ENCODE measurements around the gene DERA.
A peak's percentile ranks its signal among the peaks of the same experiment; 100 is the strongest.
"Not testable (repeated sequence)": the region's sequence is repeated elsewhere in the genome, so short reads cannot be mapped to it uniquely, and the experiment has no call there.

DERA gene

GRCh38 chr12:15899282-15899870 lies 11.8 kb upstream of the DERA start:
- Histone ChIP-seq H3K27ac (ENCODE audit: low read depth, low read length) (no peak overlapping the region), H3K9me3 (ENCODE audit: control insufficient read depth in 1 of 2, low read length in 2 of 2) (no peaks in the 10 kb centered on the region), H3K9ac (ENCODE audit: low read depth in 1 of 2, low read length in 2 of 2) (no peak overlapping the region), H3K36me3 (ENCODE audit: control insufficient read depth in 1 of 2, insufficient read depth in 2 of 2, low read length in 2 of 2) (peaks cover 16 to 45% of the 10 kb centered on the region in 2 donors), H3K4me3 (ENCODE audit: low read depth in 1 of 2, low read length in 2 of 2) (no peak overlapping the region), H3K4me1 (ENCODE audit: control insufficient read depth in 1 of 2, insufficient read depth in 2 of 2, low read length in 2 of 2) (peaks cover 0 to 14% of the 10 kb centered on the region in 2 donors), H3K27me3 (ENCODE audit: control insufficient read depth in 1 of 2, insufficient read depth in 2 of 2, low read length in 2 of 2) (no peaks in the 10 kb centered on the region)

DNA sequence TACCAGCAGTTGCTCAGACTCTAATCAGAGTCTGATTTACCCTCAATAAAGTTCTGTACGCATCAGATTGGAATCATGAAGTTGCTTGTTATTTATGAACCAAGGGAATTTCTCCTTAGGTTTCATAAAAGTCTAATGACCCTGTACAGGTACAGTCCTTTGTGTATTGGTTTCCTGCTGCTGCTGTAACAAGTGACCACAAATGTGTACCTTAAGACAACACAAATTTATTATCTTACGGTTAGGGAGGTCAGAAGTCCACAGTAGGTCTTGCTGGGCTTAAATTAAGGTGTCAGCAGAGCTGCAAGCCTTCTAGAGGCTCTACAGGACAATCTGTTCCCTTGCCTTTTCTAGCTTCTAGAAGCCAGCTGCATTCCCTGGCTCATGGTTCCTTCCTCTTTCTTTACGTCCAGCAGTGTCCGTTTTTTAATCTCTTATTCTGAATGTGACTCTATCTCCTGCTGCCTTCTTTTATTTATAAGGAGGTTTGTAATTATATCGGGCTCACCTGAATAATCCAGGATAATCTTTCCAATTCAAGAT lies 6.7 kb upstream of the DERA start:
- Histone ChIP-seq H3K9ac (ENCODE audit: low read depth in 1 of 2, low read length in 2 of 2) (no peak overlapping the region), H3K36me3 (ENCODE audit: control insufficient read depth in 1 of 2, insufficient read depth in 2 of 2, low read length in 2 of 2) (peaks cover 16 to 41% of the 10 kb centered on the region in 2 donors), H3K27ac (ENCODE audit: low read depth, low read length) (no peak overlapping the region), H3K4me1 (ENCODE audit: control insufficient read depth in 1 of 2, insufficient read depth in 2 of 2, low read length in 2 of 2) (no peaks in the 10 kb centered on the region), H3K27me3 (ENCODE audit: control insufficient read depth in 1 of 2, insufficient read depth in 2 of 2, low read length in 2 of 2) (no peaks in the 10 kb centered on the region), H3K4me3 (ENCODE audit: low read depth in 1 of 2, low read length in 2 of 2) (no peak overlapping the region), H3K9me3 (ENCODE audit: control insufficient read depth in 1 of 2, low read length in 2 of 2) (no peaks in the 10 kb centered on the region)

GRCh38 chr12:15910468-15910863 lies 666 bp upstream of the DERA start:
- H3K9ac ChIP-seq (ENCODE audit: low read depth in 1 of 2, low read length in 2 of 2) = peak overlapping the region in 1 of 2 donors; percentile 34
- peaks cover 0 to 3% of the 10 kb centered on the region in 2 donors for H3K36me3 ChIP-seq (ENCODE audit: control insufficient read depth in 1 of 2, insufficient read depth in 2 of 2, low read length in 2 of 2)
- no peaks in the 10 kb centered on the region for H3K9me3 ChIP-seq (ENCODE audit: control insufficient read depth in 1 of 2, low read length in 2 of 2)
- peak overlapping the region; percentile 75 to 89 for H3K4me3 ChIP-seq (ENCODE audit: low read depth in 1 of 2, low read length in 2 of 2)
- peaks cover 3 to 14% of the 10 kb centered on the region in 2 donors for H3K4me1 ChIP-seq (ENCODE audit: control insufficient read depth in 1 of 2, insufficient read depth in 2 of 2, low read length in 2 of 2)
- no peak overlapping the region for H3K27ac ChIP-seq (ENCODE audit: low read depth, low read length)
- H3K27me3 ChIP-seq (ENCODE audit: control insufficient read depth in 1 of 2, insufficient read depth in 2 of 2, low read length in 2 of 2) = no peaks in the 10 kb centered on the region

GRCh38 chr12:15911931-15912330 lies 799 bp downstream of the DERA start:
- H3K4me3 ChIP-seq (ENCODE audit: low read depth in 1 of 2, low read length in 2 of 2) = peak overlapping the region; percentile 75 to 89
- H3K27me3 ChIP-seq (ENCODE audit: control insufficient read depth in 1 of 2, insufficient read depth in 2 of 2, low read length in 2 of 2); H3K9me3 ChIP-seq (ENCODE audit: control insufficient read depth in 1 of 2, low read length in 2 of 2); H3K36me3 ChIP-seq (ENCODE audit: control insufficient read depth in 1 of 2, insufficient read depth in 2 of 2, low read length in 2 of 2): not testable (repeated sequence)
- peak overlapping the region; percentile 68 to 90 for H3K9ac ChIP-seq (ENCODE audit: low read depth in 1 of 2, low read length in 2 of 2)
- peaks cover 3 to 14% of the 10 kb centered on the region in 2 donors for H3K4me1 ChIP-seq (ENCODE audit: control insufficient read depth in 1 of 2, insufficient read depth in 2 of 2, low read length in 2 of 2)
- H3K27ac ChIP-seq (ENCODE audit: low read depth, low read length) = peak overlapping the region; percentile 90

DNA sequence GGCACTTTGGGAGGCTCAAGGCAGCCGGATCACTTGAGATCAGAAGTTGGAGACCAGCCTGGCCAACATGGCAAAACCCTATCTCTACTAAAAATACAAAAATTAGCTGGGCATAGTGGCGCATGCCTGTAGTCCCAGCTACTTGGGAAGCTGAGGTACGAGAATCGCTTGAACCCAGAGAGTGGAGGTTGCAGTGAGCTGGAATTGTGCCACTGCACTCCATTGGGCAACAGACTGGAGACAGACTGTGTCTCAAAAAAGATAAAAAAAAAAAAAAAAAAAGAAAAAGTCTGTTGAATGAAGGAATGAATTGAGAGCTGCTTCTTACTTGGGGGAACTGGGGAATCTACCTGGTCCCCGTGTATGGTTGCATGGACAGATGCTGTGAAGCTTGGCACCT lies 3.0 kb downstream of the DERA start:
- H3K27me3 ChIP-seq (ENCODE audit: control insufficient read depth in 1 of 2, insufficient read depth in 2 of 2, low read length in 2 of 2); H3K27ac ChIP-seq (ENCODE audit: low read depth, low read length); H3K9me3 ChIP-seq (ENCODE audit: control insufficient read depth in 1 of 2, low read length in 2 of 2); H3K9ac ChIP-seq (ENCODE audit: low read depth in 1 of 2, low read length in 2 of 2); H3K4me3 ChIP-seq (ENCODE audit: low read depth in 1 of 2, low read length in 2 of 2); H3K36me3 ChIP-seq (ENCODE audit: control insufficient read depth in 1 of 2, insufficient read depth in 2 of 2, low read length in 2 of 2): not testable (repeated sequence)
- peaks cover 3 to 14% of the 10 kb centered on the region in 2 donors for H3K4me1 ChIP-seq (ENCODE audit: control insufficient read depth in 1 of 2, insufficient read depth in 2 of 2, low read length in 2 of 2)

GRCh38 chr12:15918066-15918465 lies 6.9 kb downstream of the DERA start:
- H3K27me3 ChIP-seq (ENCODE audit: control insufficient read depth in 1 of 2, insufficient read depth in 2 of 2, low read length in 2 of 2) = no peaks in the 10 kb centered on the region
- no peak overlapping the region for H3K9ac ChIP-seq (ENCODE audit: low read depth in 1 of 2, low read length in 2 of 2)
- no peaks in the 10 kb centered on the region for H3K9me3 ChIP-seq (ENCODE audit: control insufficient read depth in 1 of 2, low read length in 2 of 2)
- no peak overlapping the region for H3K27ac ChIP-seq (ENCODE audit: low read depth, low read length)
- no peak overlapping the region for H3K4me3 ChIP-seq (ENCODE audit: low read depth in 1 of 2, low read length in 2 of 2)
- no peaks in the 10 kb centered on the region for H3K4me1 ChIP-seq (ENCODE audit: control insufficient read depth in 1 of 2, insufficient read depth in 2 of 2, low read length in 2 of 2)
- H3K36me3 ChIP-seq (ENCODE audit: control insufficient read depth in 1 of 2, insufficient read depth in 2 of 2, low read length in 2 of 2) = peaks cover 0 to 6% of the 10 kb centered on the region in 2 donors

- peaks cover 0 to 6% of the 10 kb centered on the region in 2 donors for H3K36me3 ChIP-seq (ENCODE audit: control insufficient read depth in 1 of 2, insufficient read depth in 2 of 2, low read length in 2 of 2)
- no peaks in the 10 kb centered on the region for H3K4me1 ChIP-seq (ENCODE audit: control insufficient read depth in 1 of 2, insufficient read depth in 2 of 2, low read length in 2 of 2)
- H3K9ac ChIP-seq (ENCODE audit: low read depth in 1 of 2, low read length in 2 of 2) = no peak overlapping the region
- H3K27me3 ChIP-seq (ENCODE audit: control insufficient read depth in 1 of 2, insufficient read depth in 2 of 2, low read length in 2 of 2) = no peaks in the 10 kb centered on the region
- H3K4me3 ChIP-seq (ENCODE audit: low read depth in 1 of 2, low read length in 2 of 2) = no peak overlapping the region
- no peak overlapping the region for H3K27ac ChIP-seq (ENCODE audit: low read depth, low read length)
- no peaks in the 10 kb centered on the region for H3K9me3 ChIP-seq (ENCODE audit: control insufficient read depth in 1 of 2, low read length in 2 of 2)
Measured at GRCh38 chr12:15919418-15919817, 8.3 kb downstream of the DERA start.

DNA sequence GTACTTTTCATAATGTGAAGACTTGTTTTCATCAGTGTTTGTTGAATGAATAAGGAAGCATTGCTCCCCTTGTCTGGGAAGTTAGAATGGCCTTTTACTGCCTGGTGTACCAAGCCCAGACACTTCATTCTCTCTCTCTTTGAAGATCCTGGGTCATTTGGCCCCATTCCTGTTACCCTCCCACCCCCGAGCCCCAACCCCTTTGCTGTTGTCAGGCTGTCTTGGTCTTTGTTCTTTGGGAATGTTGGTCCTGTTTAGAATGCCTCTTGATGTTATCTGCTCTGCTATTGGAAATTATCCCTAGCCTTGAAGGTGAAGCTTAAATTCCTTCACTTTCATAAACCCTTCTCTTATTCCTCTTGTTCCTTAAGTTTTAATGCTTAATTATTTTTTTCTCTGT lies 13.8 kb downstream of the DERA start:
- Histone ChIP-seq H3K36me3 (ENCODE audit: control insufficient read depth in 1 of 2, insufficient read depth in 2 of 2, low read length in 2 of 2) (no peaks in the 10 kb centered on the region), H3K4me3 (ENCODE audit: low read depth in 1 of 2, low read length in 2 of 2) (no peak overlapping the region), H3K27me3 (ENCODE audit: control insufficient read depth in 1 of 2, insufficient read depth in 2 of 2, low read length in 2 of 2) (no peaks in the 10 kb centered on the region), H3K9ac (ENCODE audit: low read depth in 1 of 2, low read length in 2 of 2) (no peak overlapping the region), H3K9me3 (ENCODE audit: control insufficient read depth in 1 of 2, low read length in 2 of 2) (no peaks in the 10 kb centered on the region), H3K4me1 (ENCODE audit: control insufficient read depth in 1 of 2, insufficient read depth in 2 of 2, low read length in 2 of 2) (no peaks in the 10 kb centered on the region), H3K27ac (ENCODE audit: low read depth, low read length) (no peak overlapping the region)

- H3K27me3 ChIP-seq (ENCODE audit: control insufficient read depth in 1 of 2, insufficient read depth in 2 of 2, low read length in 2 of 2) = no peaks in the 10 kb centered on the region
- H3K4me1 ChIP-seq (ENCODE audit: control insufficient read depth in 1 of 2, insufficient read depth in 2 of 2, low read length in 2 of 2) = no peaks in the 10 kb centered on the region
- H3K27ac ChIP-seq (ENCODE audit: low read depth, low read length) = no peak overlapping the region
- no peak overlapping the region for H3K4me3 ChIP-seq (ENCODE audit: low read depth in 1 of 2, low read length in 2 of 2)
- no peaks in the 10 kb centered on the region for H3K9me3 ChIP-seq (ENCODE audit: control insufficient read depth in 1 of 2, low read length in 2 of 2)
- no peak overlapping the region for H3K9ac ChIP-seq (ENCODE audit: low read depth in 1 of 2, low read length in 2 of 2)
- no peaks in the 10 kb centered on the region for H3K36me3 ChIP-seq (ENCODE audit: control insufficient read depth in 1 of 2, insufficient read depth in 2 of 2, low read length in 2 of 2)
Measured at GRCh38 chr12:15928346-15928745, 17.2 kb downstream of the DERA start.

DNA sequence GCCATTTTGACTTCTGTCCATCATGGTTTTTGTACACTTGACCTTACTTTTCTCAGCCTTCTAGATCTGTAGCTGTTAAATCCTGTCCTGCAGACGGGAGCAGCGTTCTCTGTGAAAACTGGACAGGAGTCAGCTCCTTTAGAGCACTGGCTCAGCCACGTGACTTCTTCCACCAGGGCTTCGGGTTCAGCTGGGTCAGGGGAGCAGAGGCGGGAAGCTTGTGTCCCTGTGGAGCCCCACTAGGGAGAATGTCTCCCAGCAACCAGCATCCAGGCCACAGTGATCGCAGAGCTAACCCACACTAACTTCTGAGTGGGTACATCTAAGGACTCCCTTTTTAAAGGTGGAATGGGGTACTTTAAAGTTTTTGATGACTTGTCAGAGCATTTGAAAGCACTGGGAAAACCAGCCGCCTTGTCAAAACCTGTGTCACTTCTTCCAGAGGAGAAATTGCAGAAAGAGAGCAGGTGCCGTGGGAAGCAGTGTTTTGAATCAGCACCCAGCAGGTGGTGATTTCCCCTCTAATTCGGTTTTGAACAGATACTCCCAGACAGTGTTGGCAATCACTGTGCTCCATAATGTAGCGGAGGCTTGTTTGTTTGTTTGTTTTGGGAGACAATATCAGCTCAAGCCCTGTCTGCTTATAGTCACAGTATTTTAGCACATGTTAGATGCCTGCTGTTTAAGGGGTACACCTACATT lies 17.9 kb downstream of the DERA start:
- no peak overlapping the region for H3K4me3 ChIP-seq (ENCODE audit: low read depth in 1 of 2, low read length in 2 of 2)
- no peaks in the 10 kb centered on the region for H3K9me3 ChIP-seq (ENCODE audit: control insufficient read depth in 1 of 2, low read length in 2 of 2)
- H3K9ac ChIP-seq (ENCODE audit: low read depth in 1 of 2, low read length in 2 of 2) = no peak overlapping the region
- H3K4me1 ChIP-seq (ENCODE audit: control insufficient read depth in 1 of 2, insufficient read depth in 2 of 2, low read length in 2 of 2) = no peaks in the 10 kb centered on the region
- H3K27me3 ChIP-seq (ENCODE audit: control insufficient read depth in 1 of 2, insufficient read depth in 2 of 2, low read length in 2 of 2) = no peaks in the 10 kb centered on the region
- no peaks in the 10 kb centered on the region for H3K36me3 ChIP-seq (ENCODE audit: control insufficient read depth in 1 of 2, insufficient read depth in 2 of 2, low read length in 2 of 2)
- H3K27ac ChIP-seq (ENCODE audit: low read depth, low read length) = no peak overlapping the region

All from duodenal mucosa (tissue), 2 donors.